Tibial nerve (tissue), 4 donors: Measurements from ENCODE around the gene IARS1. TPM values are rescaled to one million over a fixed set of nuclear protein-coding genes. Genes with fewer than 3 reads are reported as not detected.

Experiments
- DNase-seq, 2 donors: peaks; one replicate each; pipeline ENCODE4 v3.0.0-alpha.2; 2019; ENCODE audit warnings: low spot score in 2 of 2
- H3K27ac ChIP-seq, 4 donors: fragments of 200-600 bp; sonication (generic) in 3 of 4; one replicate each; pipeline ENCODE4 v1.5.1; 2017 to 2019; ENCODE audit warnings: mild to moderate bottlenecking in 1 of 4
- H3K27me3 ChIP-seq, 2 donors: fragments of 200-600 bp; sonication (generic) in 1 of 2; one replicate each; pipeline versions ENCODE4 v1.5.1 to v1.6.0; 2017 to 2019
- H3K36me3 ChIP-seq, 3 donors: fragments of 200-600 bp; sonication (generic); one replicate each; pipeline ENCODE4 v1.5.1; 2018 to 2019
- H3K4me1 ChIP-seq, 4 donors: fragments of 200-600 bp; sonication (generic) in 3 of 4; one replicate each; pipeline ENCODE4 v1.5.1; 2017 to 2019
- H3K4me3 ChIP-seq, 4 donors: fragments of 200-600 bp; sonication (generic) in 3 of 4; one replicate each; pipeline ENCODE4 v1.5.1; 2017 to 2019; ENCODE audit warnings: mild to moderate bottlenecking in 1 of 4, moderate library complexity in 1 of 4
- H3K9me3 ChIP-seq, 4 donors: fragments of 200-600 bp; sonication (generic) in 3 of 4; one replicate each; pipeline ENCODE4 v1.5.1; 2017 to 2019
- CTCF ChIP-seq, 5 experiments: fragments of 200-600 bp in 3 of 5; fragments of 450-650 bp in 2 of 5; sonication (generic) in 3 of 5; IDR thresholded peaks; one replicate each; pipeline ENCODE4 v1.5.1; 2016 to 2019; ENCODE audit warnings: antibody characterized with exemption in 5 of 5, mild to moderate bottlenecking in 3 of 5, moderate library complexity in 2 of 5
- EP300 ChIP-seq, 2 donors: sonication (generic); formaldehyde crosslinking; IDR thresholded peaks; one replicate each; pipeline ENCODE4 v1.6.1; 2017; ENCODE audit warnings: antibody characterized with exemption in 2 of 2, mild to moderate bottlenecking in 1 of 2
- POLR2A ChIP-seq, 2 donors: fragments of 450-650 bp; IDR thresholded peaks; one replicate each; pipeline ENCODE4 v1.6.1; 2017; ENCODE audit warnings: antibody characterized with exemption in 2 of 2, mild to moderate bottlenecking in 2 of 2, moderate library complexity in 2 of 2
- WGBS, 2 donors: methylation state at CpG; one replicate each; pipeline ENCODE4 v1.1.5; 2018; 5-methylcytosine and 5-hydroxymethylcytosine counted together
- total RNA-seq, 4 donors: library from RNA; depleted of rRNA; stranded (reverse); fragments of >200 nt; gene quantifications; one replicate each; pipeline ENCODE4 v1.1.0, GENCODE V29; 2016

Gene IARS1
- total RNA-seq, 4 donors from 2014 or later, result 52.2 to 102 (median 78.1) TPM

DNA sequence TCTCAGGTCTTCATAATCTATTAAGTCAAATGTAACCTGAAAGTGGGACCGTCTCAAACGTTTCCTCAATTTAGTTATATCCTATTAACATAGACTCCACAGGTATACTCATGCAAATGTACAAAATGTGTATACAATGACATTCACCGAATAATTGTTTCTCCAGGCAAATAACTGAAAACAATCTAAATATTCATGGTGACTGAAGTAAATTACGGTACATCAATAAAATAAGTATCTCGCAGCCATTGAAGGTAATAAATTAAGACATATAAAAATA lies 482 bp downstream of the IARS1 start:
- peaks cover 3 to 34% (median 19%) of the 10 kb centered on the region in 4 donors for H3K4me1 ChIP-seq
- H3K4me3 ChIP-seq, result peak overlapping the region; percentile 62 to 81 (median 67)
- peaks cover 0 to 32% (median 0%) of the 10 kb centered on the region in 3 donors for H3K36me3 ChIP-seq
- no peaks in the 10 kb centered on the region for H3K9me3 ChIP-seq
- no peaks in the 10 kb centered on the region for H3K27me3 ChIP-seq
- peak overlapping the region in 2 of 4 donors; percentile 76 to 81 for H3K27ac ChIP-seq
- 1% methylated on average over 5 of the region's 5 CpGs for WGBS, 2 donors
- no peak for DNase-seq
- TF ChIP-seq EP300 (IDR thresholded peaks at IDR 0.05) (no peak), CTCF (IDR thresholded peaks at IDR 0.05) (no peak)

- no peaks in the 10 kb centered on the region for H3K9me3 ChIP-seq
- TF ChIP-seq CTCF (IDR thresholded peaks at IDR 0.05) (no peak), POLR2A (IDR thresholded peaks at IDR 0.05) (no peak), EP300 (IDR thresholded peaks at IDR 0.05) (no peak)
- H3K4me3 ChIP-seq, result peak overlapping the region; percentile 62 to 81 (median 67)
- H3K4me1 ChIP-seq, result peaks cover 3 to 34% (median 19%) of the 10 kb centered on the region in 4 donors
- WGBS, 2 donors, result 59 to 61% methylated on average over 8 of the region's 8 CpGs
- H3K27ac ChIP-seq, result peak overlapping the region in 1 of 4 donors; percentile 81
- H3K36me3 ChIP-seq, result peaks cover 0 to 32% (median 0%) of the 10 kb centered on the region in 3 donors
- H3K27me3 ChIP-seq, result no peaks in the 10 kb centered on the region
- no peak for DNase-seq
These were observed 991 bp downstream of the IARS1 start for GRCh38 chr9:92292338-92293074.

DNA sequence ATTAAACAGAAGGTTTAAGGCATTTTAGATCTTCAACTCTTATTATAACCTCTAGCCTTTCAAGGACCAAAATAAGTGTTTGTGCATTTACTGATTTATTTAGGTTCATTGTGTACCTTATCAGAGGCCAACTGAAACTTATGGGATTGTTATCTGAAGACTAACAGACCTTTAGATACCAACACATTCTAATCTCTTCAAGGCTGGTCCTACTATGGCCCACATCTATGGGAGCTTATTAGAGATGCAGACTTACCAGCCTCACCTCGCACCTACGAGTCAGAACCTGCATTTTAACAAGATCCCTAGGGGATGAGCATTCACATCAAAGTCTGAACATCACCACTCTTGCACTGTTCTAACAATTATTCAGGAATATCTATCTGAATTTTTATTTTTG lies 1.9 kb downstream of the IARS1 start:
- Histone ChIP-seq H3K36me3 (peaks cover 0 to 32% (median 0%) of the 10 kb centered on the region in 3 donors), H3K4me1 (peaks cover 3 to 34% (median 19%) of the 10 kb centered on the region in 4 donors), H3K4me3 (no peak overlapping the region), H3K27ac (no peak overlapping the region), H3K27me3 (no peaks in the 10 kb centered on the region), H3K9me3 (no peaks in the 10 kb centered on the region)
- 92 to 94% methylated on average over 2 of the region's 2 CpGs for WGBS, 2 donors
- DNase-seq, result no peak
- TF ChIP-seq POLR2A (IDR thresholded peaks at IDR 0.05), result no peak
- TF ChIP-seq EP300 (IDR thresholded peaks at IDR 0.05), result no peak
- TF ChIP-seq CTCF (IDR thresholded peaks at IDR 0.05), result no peak

GRCh38 chr9:92290785-92291429 lies 2.6 kb downstream of the IARS1 start:
- 74% methylated on average over 1 of the region's 1 CpG for WGBS, 2 donors
- no peak overlapping the region for H3K27ac ChIP-seq
- TF ChIP-seq POLR2A (IDR thresholded peaks at IDR 0.05) (no peak), EP300 (IDR thresholded peaks at IDR 0.05) (no peak), CTCF (IDR thresholded peaks at IDR 0.05) (no peak)
- no peaks in the 10 kb centered on the region for H3K9me3 ChIP-seq
- H3K36me3 ChIP-seq, result peaks cover 0 to 39% (median 0%) of the 10 kb centered on the region in 3 donors
- H3K4me1 ChIP-seq, result peaks cover 3 to 34% (median 19%) of the 10 kb centered on the region in 4 donors
- H3K4me3 ChIP-seq, result no peak overlapping the region
- H3K27me3 ChIP-seq, result no peaks in the 10 kb centered on the region
- DNase-seq, result no peak

DNA sequence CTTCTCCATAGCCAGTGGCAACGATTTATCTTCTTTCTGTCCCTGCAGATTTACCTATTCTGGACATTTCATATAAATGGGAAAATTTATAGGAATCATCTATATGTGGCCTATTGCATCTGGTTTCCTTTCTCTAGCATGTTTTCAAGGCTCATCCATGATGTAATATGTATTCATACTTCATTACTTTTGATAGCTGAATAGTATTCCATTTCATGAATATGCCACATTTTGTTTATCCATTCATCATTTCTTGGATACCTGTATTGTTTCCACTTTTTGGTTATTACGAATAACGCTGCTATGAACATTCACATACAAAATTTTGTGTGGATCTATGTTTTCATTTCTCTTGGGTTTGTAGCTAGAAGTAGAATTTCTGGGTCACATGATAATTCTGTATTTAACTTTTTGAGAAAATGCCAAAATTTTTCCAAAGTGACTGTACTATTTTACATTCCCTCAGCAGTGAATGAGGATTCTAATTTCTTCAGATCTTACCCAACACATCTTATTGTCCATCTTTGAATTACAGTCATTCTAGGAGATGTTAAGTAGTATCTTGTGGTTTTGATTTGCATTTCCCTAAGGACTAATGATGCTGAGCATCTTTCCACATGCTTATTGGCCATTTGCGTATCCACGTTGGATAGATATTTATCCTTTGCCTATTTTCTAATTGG lies 3.6 kb downstream of the IARS1 start:
- TF ChIP-seq POLR2A (IDR thresholded peaks at IDR 0.05), result no peak
- TF ChIP-seq EP300 (IDR thresholded peaks at IDR 0.05), result no peak
- no peak for TF ChIP-seq CTCF (IDR thresholded peaks at IDR 0.05)
- Histone ChIP-seq H3K27ac (no peak overlapping the region), H3K4me3 (no peak overlapping the region), H3K9me3 (no peaks in the 10 kb centered on the region), H3K27me3 (no peaks in the 10 kb centered on the region), H3K36me3 (peaks cover 0 to 49% (median 0%) of the 10 kb centered on the region in 3 donors), H3K4me1 (peaks cover 3 to 29% (median 18%) of the 10 kb centered on the region in 4 donors)
- no peak for DNase-seq
- 87 to 93% methylated on average over 5 of the region's 5 CpGs for WGBS, 2 donors
